Measurements from ENCODE around the gene UGT1A10.

UGT1A10 gene

GRCh38 chr2:233810385-233810784 is 174.1 kb downstream of the UGT1A10 start:
- DNase-seq: no peak

GRCh38 chr2:233811087-233811486 is 174.8 kb downstream of the UGT1A10 start:
- DNase-seq: no peak

GRCh38 chr2:233811732-233812131 is 175.5 kb downstream of the UGT1A10 start:
- DNase-seq: no peak

GRCh38 chr2:233813236-233814055 is 177.2 kb downstream of the UGT1A10 start:
- DNase-seq: no peak

- no peak for DNase-seq
Observed at GRCh38 chr2:233814056-233814835, 178.0 kb downstream of the UGT1A10 start.

- no peak for DNase-seq
Observed at GRCh38 chr2:233815861-233816260, 179.6 kb downstream of the UGT1A10 start.

- DNase-seq: no peak
Observed at GRCh38 chr2:233816334-233816733, 180.1 kb downstream of the UGT1A10 start.

GRCh38 chr2:233816771-233817170 is 180.5 kb downstream of the UGT1A10 start:
- DNase-seq: no peak

- no peak for DNase-seq
Observed at GRCh38 chr2:233817361-233817911, 181.2 kb downstream of the UGT1A10 start.

- DNase-seq: no peak
Observed at GRCh38 chr2:233817995-233818638, 181.9 kb downstream of the UGT1A10 start.

GRCh38 chr2:233818639-233819621 is 182.7 kb downstream of the UGT1A10 start:
- DNase-seq: no peak

- no peak for DNase-seq
Observed at GRCh38 chr2:233819884-233820773, 183.9 kb downstream of the UGT1A10 start.

- no peak for DNase-seq
Observed at GRCh38 chr2:233820774-233821105, 184.5 kb downstream of the UGT1A10 start.

GRCh38 chr2:233821196-233821595 is 184.9 kb downstream of the UGT1A10 start:
- DNase-seq: no peak

GRCh38 chr2:233821709-233822100 is 185.5 kb downstream of the UGT1A10 start:
- DNase-seq: no peak

GRCh38 chr2:233822101-233822771 is 186.0 kb downstream of the UGT1A10 start:
- DNase-seq: no peak

Measured in C1 segment of cervical spinal cord (tissue), 14 donors.